Measurements from ENCODE around the gene CBLL1.

The CBLL1 gene

GRCh38 chr7:107743567-107744344 is at the start of gene CBLL1:
CBLL1 (plus strand) TSS chr7:107744142; CDS start chr7:107744164, 22 bp downstream.
- peak; percentile 99 for DNase-seq (ENCODE audit: low spot score)

GRCh38 chr7:107694386-107694785 is 49.6 kb upstream of the CBLL1 start:
- no peak for DNase-seq (ENCODE audit: low spot score)

- DNase-seq (ENCODE audit: low spot score) = no peak
These were observed 47.5 kb upstream of the CBLL1 start for GRCh38 chr7:107696330-107696946.

- DNase-seq (ENCODE audit: low spot score) = no peak
These were observed 46.5 kb upstream of the CBLL1 start for GRCh38 chr7:107697321-107698049.

- DNase-seq (ENCODE audit: low spot score) = no peak
These were observed 43.4 kb upstream of the CBLL1 start for GRCh38 chr7:107700570-107700969.

- DNase-seq (ENCODE audit: low spot score) = no peak
These were observed 42.8 kb upstream of the CBLL1 start for GRCh38 chr7:107701191-107701590.

- DNase-seq (ENCODE audit: low spot score) = no peak
These were observed 40.7 kb upstream of the CBLL1 start for GRCh38 chr7:107703219-107703618.

- DNase-seq (ENCODE audit: low spot score) = no peak
These were observed 40.1 kb upstream of the CBLL1 start for GRCh38 chr7:107703872-107704271.

- DNase-seq (ENCODE audit: low spot score) = no peak
These were observed 35.0 kb upstream of the CBLL1 start for GRCh38 chr7:107708956-107709355.

GRCh38 chr7:107711301-107711700 is 32.6 kb upstream of the CBLL1 start:
- DNase-seq (ENCODE audit: low spot score) = no peak

- DNase-seq (ENCODE audit: low spot score) = no peak
These were observed 31.9 kb upstream of the CBLL1 start for GRCh38 chr7:107712025-107712424.

GRCh38 chr7:107712896-107713295 is 31.0 kb upstream of the CBLL1 start:
- DNase-seq (ENCODE audit: low spot score) = no peak

- DNase-seq (ENCODE audit: low spot score) = no peak
These were observed 28.4 kb upstream of the CBLL1 start for GRCh38 chr7:107715531-107715930.

GRCh38 chr7:107718456-107719193 is 25.3 kb upstream of the CBLL1 start:
- no peak for DNase-seq (ENCODE audit: low spot score)

GRCh38 chr7:107721286-107721685 is 22.7 kb upstream of the CBLL1 start:
- DNase-seq (ENCODE audit: low spot score) = no peak

GRCh38 chr7:107723255-107723654 is 20.7 kb upstream of the CBLL1 start:
- no peak for DNase-seq (ENCODE audit: low spot score)

- DNase-seq (ENCODE audit: low spot score) = no peak
These were observed 18.7 kb upstream of the CBLL1 start for GRCh38 chr7:107725138-107725740.

- no peak for DNase-seq (ENCODE audit: low spot score)
These were observed 17.4 kb upstream of the CBLL1 start for GRCh38 chr7:107726356-107727130.

- DNase-seq (ENCODE audit: low spot score) = no peak
These were observed 15.7 kb upstream of the CBLL1 start for GRCh38 chr7:107728276-107728675.

GRCh38 chr7:107742678-107743566 is 1.0 kb upstream of the CBLL1 start:
- DNase-seq (ENCODE audit: low spot score) = no peak

All from left forelimb (tissue), 1 donor.